HFFc6 (cell line): ENCODE data around the gene CIITA. TPM values are rescaled to one million over a fixed set of nuclear protein-coding genes. Genes with fewer than 3 reads are reported as not detected.
A peak's percentile ranks its signal among the peaks of the same experiment; 100 is the strongest.

Experiments used
- DNase-seq: peaks from one replicate; pipeline ENCODE4 v3.0.0-alpha.2; 2018
- H3K27ac Mint-ChIP-seq: 2 replicates; pipeline ENCODE4 v1.8.0; 2020; ENCODE audit warnings: mild to moderate bottlenecking, mixed read lengths
- H3K27me3 Mint-ChIP-seq: 2 replicates; pipeline ENCODE4 v1.8.0; 2021; ENCODE audit warnings: mild to moderate bottlenecking, moderate library complexity, mixed read lengths; ENCODE audit not compliant: insufficient read depth
- H3K36me3 Mint-ChIP-seq: 2 replicates; pipeline ENCODE4 v1.8.0; 2021; ENCODE audit warnings: low read depth, mixed read lengths
- H3K4me1 Mint-ChIP-seq: 2 replicates; pipeline ENCODE4 v1.8.0; 2020; ENCODE audit warnings: low read depth, mixed read lengths
- H3K4me3 Mint-ChIP-seq: 2 replicates; pipeline ENCODE4 v1.8.0; 2020; ENCODE audit warnings: mild to moderate bottlenecking, moderate library complexity, mixed read lengths
- H3K9me3 Mint-ChIP-seq: 2 replicates; pipeline ENCODE4 v1.8.0; 2020; ENCODE audit warnings: mild to moderate bottlenecking, mixed read lengths
- CTCF ChIP-seq: fragments of 200-600 bp; sonication (generic); IDR thresholded peaks from 2 replicates; pipeline ENCODE4 v1.5.0; 2021; ENCODE audit warnings: antibody characterized with exemption, mild to moderate bottlenecking
- total RNA-seq, 6 experiments: library from RNA; stranded (reverse); fragmentation: NEBNext Ultra II Directional; extraction: Animal tissue kit (Norgen Biotek cat#: 25700); gene quantifications; 2 replicates in 1 of 6; 3 replicates in 5 of 6; pipeline ENCODE4 v1.2.3, GENCODE V29; 2021

Gene CIITA
- total RNA-seq, 6 experiments from 2014 or later, result 0.11 to 0.24 (median 0.13) TPM; not detected in 1

GRCh38 chr16:10878644-10879501, 1.9 kb downstream of the CIITA start:
- Mint-ChIP-seq H3K27me3 (peaks cover 47% of the 10 kb centered on the region), H3K4me3 (peak overlapping the region; percentile 91), H3K4me1 (peaks cover 28% of the 10 kb centered on the region), H3K27ac (no peak overlapping the region), H3K9me3 (no peaks in the 10 kb centered on the region), H3K36me3 (no peaks in the 10 kb centered on the region)
- no peak for DNase-seq
- TF ChIP-seq CTCF, result no peak

GRCh38 chr16:10879681-10880589, 2.9 kb downstream of the CIITA start:
- no peaks in the 10 kb centered on the region for H3K9me3 Mint-ChIP-seq
- no peak for DNase-seq
- H3K27me3 Mint-ChIP-seq, result peaks cover 51% of the 10 kb centered on the region
- TF ChIP-seq CTCF, result no peak
- no peak overlapping the region for H3K27ac Mint-ChIP-seq
- no peaks in the 10 kb centered on the region for H3K36me3 Mint-ChIP-seq
- H3K4me1 Mint-ChIP-seq, result peaks cover 28% of the 10 kb centered on the region
- H3K4me3 Mint-ChIP-seq, result peak overlapping the region; percentile 91

DNA sequence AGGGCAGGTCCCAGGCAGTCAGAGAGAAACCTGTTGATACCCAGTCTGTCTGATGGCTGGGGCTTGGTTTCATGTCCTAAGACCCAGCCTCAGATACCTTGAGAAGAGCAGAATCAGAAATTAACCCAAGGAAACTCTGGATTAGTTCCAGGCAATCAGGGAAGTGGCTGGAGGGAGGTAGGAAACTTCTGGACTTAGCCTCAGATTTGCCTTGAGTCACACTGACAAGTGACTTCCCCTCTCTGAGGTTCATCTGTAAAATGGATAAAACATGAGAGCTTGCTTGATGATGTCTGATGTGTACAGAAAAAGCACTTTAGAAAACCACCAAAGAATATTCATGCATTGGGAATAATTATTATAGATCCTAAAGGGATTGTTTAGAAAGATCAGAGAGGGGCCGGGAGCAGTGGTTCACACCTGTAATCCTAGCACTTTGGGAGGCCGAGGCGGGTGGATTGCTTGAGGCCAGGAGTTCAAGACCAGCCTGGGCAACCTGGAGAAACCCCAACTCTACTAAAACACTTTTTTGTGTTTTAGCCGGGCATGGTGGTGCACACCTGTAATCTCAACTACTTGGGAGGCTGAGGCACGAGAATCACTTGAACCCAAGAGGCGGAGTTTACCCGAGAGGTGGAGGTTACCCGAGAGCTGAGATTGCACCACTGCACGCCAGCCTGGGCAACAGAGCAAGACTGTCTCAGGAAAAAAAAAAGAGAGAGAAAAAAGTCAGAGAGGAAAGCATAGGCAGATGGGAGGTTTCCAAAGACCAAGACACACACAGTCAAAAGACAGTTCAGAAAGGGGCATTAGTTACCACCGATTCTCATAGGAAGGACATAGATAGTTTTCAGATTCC, 3.8 kb downstream of the CIITA start:
- peaks cover 28% of the 10 kb centered on the region for H3K4me1 Mint-ChIP-seq
- no peaks in the 10 kb centered on the region for H3K9me3 Mint-ChIP-seq
- TF ChIP-seq CTCF, result no peak

GRCh38 chr16:10881479-10882030, 4.6 kb downstream of the CIITA start:
- Mint-ChIP-seq H3K9me3 (no peaks in the 10 kb centered on the region), H3K36me3 (no peaks in the 10 kb centered on the region), H3K27ac (no peak overlapping the region), H3K4me1 (peaks cover 24% of the 10 kb centered on the region), H3K27me3 (peaks cover 50% of the 10 kb centered on the region), H3K4me3 (no peak overlapping the region)
- no peak for TF ChIP-seq CTCF
- no peak for DNase-seq

More for the DNA sequence above, 3.8 kb downstream of the CIITA start:
- no peak overlapping the region for H3K4me3 Mint-ChIP-seq
- H3K36me3 Mint-ChIP-seq, result no peaks in the 10 kb centered on the region
- DNase-seq, result no peak
- H3K27me3 Mint-ChIP-seq, result peaks cover 50% of the 10 kb centered on the region
- no peak overlapping the region for H3K27ac Mint-ChIP-seq

DNA sequence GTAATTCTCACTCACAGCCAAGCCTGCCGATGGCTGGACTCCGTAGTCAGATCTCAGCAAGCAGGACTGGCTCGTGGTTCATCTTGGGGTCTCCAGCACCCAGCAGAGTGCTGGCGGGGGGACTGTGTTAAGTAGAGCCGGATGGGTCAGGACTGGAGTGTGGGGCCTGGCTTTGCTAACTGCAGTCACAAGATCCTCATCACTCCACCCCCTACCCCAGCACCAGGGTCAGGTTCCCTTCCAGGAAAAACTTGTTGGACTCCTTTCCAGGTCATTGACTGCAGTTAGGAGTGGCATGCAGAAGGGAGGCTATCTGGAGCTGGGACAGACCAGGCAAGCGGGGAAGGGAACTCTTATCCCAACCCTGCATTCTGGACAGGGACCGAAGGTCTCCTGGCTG, 6.0 kb downstream of the CIITA start:
- no peak for TF ChIP-seq CTCF
- H3K4me3 Mint-ChIP-seq, result no peak overlapping the region
- DNase-seq, result no peak
- peaks cover 56% of the 10 kb centered on the region for H3K27me3 Mint-ChIP-seq
- peaks cover 10% of the 10 kb centered on the region for H3K4me1 Mint-ChIP-seq
- H3K9me3 Mint-ChIP-seq, result no peaks in the 10 kb centered on the region
- no peak overlapping the region for H3K27ac Mint-ChIP-seq
- H3K36me3 Mint-ChIP-seq, result no peaks in the 10 kb centered on the region
